SK-N-SH (cell line): ENCODE measurements around the gene KLK14. TPM values are rescaled to one million over a fixed set of nuclear protein-coding genes. Genes with fewer than 3 reads are reported as not detected.

Experiments
- CTCF ChIA-PET: fragments of 300-600, 350-600 bp; formaldehyde crosslinking; extraction: SDS; loops from one replicate; lab custom pipeline; 2021; lab: Yijun Ruan, JAX
- POLR2A ChIA-PET: fragments of 350-600 bp; sonication (Branson Sonifier 250); formaldehyde crosslinking; extraction: SDS; loops from one replicate; lab custom pipeline; 2020; ENCODE audit warnings: antibody characterized with exemption, inconsistent platforms; lab: Yijun Ruan, JAX
- DNase-seq: peaks from one replicate; pipeline ENCODE4 v3.0.0; 2012
- H2AFZ ChIP-seq: fragments of 200-600 bp; sonication (generic); 2 replicates; pipeline ENCODE4 v1.8.1; 2016; ENCODE audit warnings: antibody characterized with exemption, mild to moderate bottlenecking, low read depth
- H3F3A ChIP-seq: fragments of 200-600 bp; sonication (generic); replicated peaks from 2 replicates; pipeline ENCODE3; 2016; ENCODE audit warnings: antibody characterized with exemption, mild to moderate bottlenecking; ENCODE audit not compliant: insufficient read depth
- H3K27ac ChIP-seq, 2 experiments: fragments of 200-500 bp in 1 of 2; fragments of 200-600 bp in 1 of 2; sonication (Bioruptor generic) in 1 of 2; sonication (generic), shearing (Covaris generic) in 1 of 2; 2 replicates each; pipeline versions ENCODE4 v1.5.1 to v1.6.1; 2014 to 2016; ENCODE audit warnings: low read depth in 2 of 2, inconsistent platforms in 1 of 2, low read length in 1 of 2, mild to moderate bottlenecking in 1 of 2, mixed read lengths in 1 of 2
- H3K27me3 ChIP-seq: fragments of 200-600 bp; sonication (generic), shearing (Covaris generic); 2 replicates; pipeline ENCODE4 v1.6.1; 2016; ENCODE audit warnings: mixed run types; ENCODE audit not compliant: insufficient read depth
- H3K36me3 ChIP-seq, 2 experiments: fragments of 200-500 bp in 1 of 2; fragments of 200-600 bp in 1 of 2; sonication (Bioruptor generic) in 1 of 2; sonication (generic) in 1 of 2; replicated peaks in 1 of 2; 2 replicates each; pipeline versions ENCODE3 to v1.5.1; 2014 to 2016; ENCODE audit warnings: low read length in 1 of 2, mild to moderate bottlenecking in 1 of 2; ENCODE audit not compliant: insufficient read depth in 2 of 2, control insufficient read depth in 1 of 2
- H3K4me1 ChIP-seq, 2 experiments: fragments of 200-500 bp in 1 of 2; fragments of 200-600 bp in 1 of 2; sonication (Bioruptor generic) in 1 of 2; sonication (generic), shearing (Covaris generic) in 1 of 2; 2 replicates each; pipeline versions ENCODE4 v1.5.1 to v1.6.1; 2014 to 2016; ENCODE audit warnings: low read depth in 1 of 2, low read length in 1 of 2, mixed run types in 1 of 2; ENCODE audit not compliant: insufficient read depth in 2 of 2, control insufficient read depth in 1 of 2
- H3K4me2 ChIP-seq: fragments of 200-600 bp; sonication (generic), shearing (Covaris generic); 2 replicates; pipeline ENCODE4 v1.6.1; 2017; ENCODE audit warnings: mixed run types
- H3K4me3 ChIP-seq, 2 experiments: fragments of 200-500 bp in 1 of 2; fragments of 200-600 bp in 1 of 2; sonication (Bioruptor generic) in 1 of 2; sonication (generic), shearing (Covaris generic) in 1 of 2; 2 replicates each; pipeline versions ENCODE4 v1.5.1 to v1.8.1; 2014 to 2016; ENCODE audit warnings: low read depth in 2 of 2, inconsistent platforms in 1 of 2, low read length in 1 of 2, mild to moderate bottlenecking in 1 of 2, mixed read lengths in 1 of 2, moderate library complexity in 1 of 2
- H3K79me2 ChIP-seq: fragments of 200-600 bp; sonication (generic); 2 replicates; pipeline ENCODE4 v1.8.1; 2017; ENCODE audit warnings: mild to moderate bottlenecking; ENCODE audit not compliant: insufficient read depth
- H3K9ac ChIP-seq: fragments of 200-600 bp; sonication (generic); 2 replicates; pipeline ENCODE4 v1.6.1; 2017; ENCODE audit warnings: mixed run types
- H3K9me2 ChIP-seq: fragments of 200-600 bp; sonication (generic); 2 replicates; pipeline ENCODE4 v1.6.1; 2017; ENCODE audit warnings: mixed run types
- H3K9me3 ChIP-seq: fragments of 200-600 bp; sonication (generic); 2 replicates; pipeline ENCODE4 v1.6.1; 2017; ENCODE audit warnings: mixed run types, mild to moderate bottlenecking, moderate library complexity
- H4K20me1 ChIP-seq: fragments of 200-600 bp; sonication (generic); 2 replicates; pipeline ENCODE4 v1.6.1; 2017; ENCODE audit warnings: mild to moderate bottlenecking, mixed run types; ENCODE audit not compliant: insufficient read depth
- CHD2 ChIP-seq: fragments of 150-350 bp; IDR thresholded peaks from 2 replicates; pipeline ENCODE4 v1.6.1; 2018; ENCODE audit warnings: low read length; ENCODE audit not compliant: partially characterized antibody
- CTCF ChIP-seq: fragments of 200-600 bp; sonication (generic); IDR thresholded peaks from 2 replicates; pipeline ENCODE4 v1.6.1; 2017; ENCODE audit warnings: antibody characterized with exemption, mild to moderate bottlenecking, moderate library complexity
- ELF1 ChIP-seq: IDR thresholded peaks from 2 replicates; pipeline ENCODE4 v1.4.0; 2012
- EP300 ChIP-seq, 2 experiments: IDR thresholded peaks; 2 replicates each; pipeline versions ENCODE4 v1.4.0 to v1.6.1; 2012; ENCODE audit warnings: borderline replicate concordance in 1 of 2, low read depth in 1 of 2, low read length in 1 of 2
- FOSL2 ChIP-seq: IDR thresholded peaks from 2 replicates; pipeline ENCODE4 v1.4.0; 2012; ENCODE audit warnings: low read depth, mild to moderate bottlenecking, moderate library complexity, borderline replicate concordance
- FOXJ3 ChIP-seq: sonication (generic); formaldehyde crosslinking; IDR thresholded peaks from 2 replicates; pipeline ENCODE4 v1.5.1; 2020; ENCODE audit warnings: mild to moderate bottlenecking, missing genetic modification reagents
- FOXM1 ChIP-seq: IDR thresholded peaks from 2 replicates; pipeline ENCODE4 v1.4.0; 2012; ENCODE audit warnings: low read depth, mild to moderate bottlenecking
- GABPA ChIP-seq: IDR thresholded peaks from 2 replicates; pipeline ENCODE4 v1.4.0; 2012; ENCODE audit warnings: low read depth, mild to moderate bottlenecking
- MEF2A ChIP-seq: IDR thresholded peaks from 2 replicates; pipeline ENCODE4 v1.4.0; 2012; ENCODE audit warnings: low read depth, borderline replicate concordance
- RCOR1 ChIP-seq: fragments of 150-350 bp; IDR thresholded peaks from 2 replicates; pipeline ENCODE4 v1.6.1; 2017; ENCODE audit warnings: antibody characterized with exemption, low read length
- WGBS: methylation state at CpG from one replicate; pipeline ENCODE4 v1.1.6; 2017; ENCODE audit warnings: low lambda C conversion rate; 5-methylcytosine and 5-hydroxymethylcytosine counted together
- polyA plus RNA-seq, 3 experiments: library from polyadenylated mRNA; depleted of rRNA; stranded (reverse); fragments of >200 nt; gene quantifications; 2 replicates each; pipeline ENCODE4 v1.2.3, GENCODE V29; 2012
- TF ChIP-seq, protein P1 (sequence below): fragments of 150-350 bp; IDR thresholded peaks from 2 replicates; pipeline ENCODE4 v1.6.1; 2016; ENCODE audit warnings: mild to moderate bottlenecking, low read depth, low read length
- TF ChIP-seq, protein P2 (sequence below): IDR thresholded peaks from 2 replicates; pipeline ENCODE4 v1.4.0; 2012; ENCODE audit warnings: low read depth, borderline replicate concordance
- TF ChIP-seq, protein P3 (sequence below): IDR thresholded peaks from 2 replicates; pipeline ENCODE4 v1.4.0; 2012; ENCODE audit warnings: low read depth

KLK14 gene
- polyA plus RNA-seq, 1 of the 3 experiments (the other 2 are of a cell fraction): 0.26 TPM

GRCh38 chr19:51036519-51036918 lies 46.2 kb downstream of the KLK14 start:
- Histone ChIP-seq H3K79me2 (no peaks in the 10 kb centered on the region), H3K9me2 (no peaks in the 10 kb centered on the region), H2AFZ (0 out of 2 replicates have a peak overlapping the region, but pooled peaks have one; percentile 9), H3K36me3 (no peaks in the 10 kb centered on the region), H3K4me1 (no peaks in the 10 kb centered on the region), H3K4me3 (no peak overlapping the region), H3F3A (no peaks in the 10 kb centered on the region), H3K27me3 (peaks cover 21% of the 10 kb centered on the region; the same call in 1 of the 2 replicates), H3K9ac (no peak overlapping the region), H4K20me1 (no peaks in the 10 kb centered on the region), H3K9me3 (no peaks in the 10 kb centered on the region), H3K27ac (no peak overlapping the region), H3K4me2 (no peak overlapping the region)
- WGBS: 11% methylated on average over 9 of the region's 9 CpGs
- TF ChIP-seq, protein P1, sequence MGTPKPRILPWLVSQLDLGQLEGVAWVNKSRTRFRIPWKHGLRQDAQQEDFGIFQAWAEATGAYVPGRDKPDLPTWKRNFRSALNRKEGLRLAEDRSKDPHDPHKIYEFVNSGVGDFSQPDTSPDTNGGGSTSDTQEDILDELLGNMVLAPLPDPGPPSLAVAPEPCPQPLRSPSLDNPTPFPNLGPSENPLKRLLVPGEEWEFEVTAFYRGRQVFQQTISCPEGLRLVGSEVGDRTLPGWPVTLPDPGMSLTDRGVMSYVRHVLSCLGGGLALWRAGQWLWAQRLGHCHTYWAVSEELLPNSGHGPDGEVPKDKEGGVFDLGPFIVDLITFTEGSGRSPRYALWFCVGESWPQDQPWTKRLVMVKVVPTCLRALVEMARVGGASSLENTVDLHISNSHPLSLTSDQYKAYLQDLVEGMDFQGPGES: no peak
- TF ChIP-seq CTCF (no peak), FOSL2 (no peak), ELF1 (no peak), FOXM1 (no peak), CHD2 (no peak)
- no peak for DNase-seq
- ChIA-PET POLR2A (no interaction called here), CTCF (interaction anchor here (1.2 kb wide), 1 partner anchor 15 kb away, joined by 4 read pairs; no protein-coding TSS in a partner anchor)

- ChIA-PET CTCF (interaction anchor here (1.9 kb wide), 1 partner anchor 14 kb away, joined by 5 read pairs; no protein-coding TSS in a partner anchor), POLR2A (no interaction called here)
- Histone ChIP-seq H3K9me2 (no peaks in the 10 kb centered on the region), H3K79me2 (no peaks in the 10 kb centered on the region), H3K4me1 (no peaks in the 10 kb centered on the region), H4K20me1 (no peaks in the 10 kb centered on the region), H3K27ac (no peak within 1 kb of the TSS), H3K27me3 (peaks cover 26% of the 10 kb centered on the region; the same call in 1 of the 2 replicates), H3K4me3 (no peak within 1 kb of the TSS), H3F3A (no peaks in the 10 kb centered on the region), H3K9me3 (no peaks in the 10 kb centered on the region), H2AFZ (no peak within 1 kb of the TSS), H3K9ac (no peak within 1 kb of the TSS), H3K36me3 (no peaks in the 10 kb centered on the region), H3K4me2 (no peak within 1 kb of the TSS)
- DNase-seq: no peak
- 6% methylated on average over 11 of the region's 11 CpGs for WGBS
- TF ChIP-seq RCOR1 (no peak), GABPA (no peak), EP300 (IDR thresholded peaks at IDR 0.05; ENCODE audit: borderline replicate concordance in 1 of 2, low read depth in 1 of 2, low read length in 1 of 2) (no peak), MEF2A (no peak), FOXJ3 (CRISPR knock-in tag) (no peak)
- TF ChIP-seq, protein P2, sequence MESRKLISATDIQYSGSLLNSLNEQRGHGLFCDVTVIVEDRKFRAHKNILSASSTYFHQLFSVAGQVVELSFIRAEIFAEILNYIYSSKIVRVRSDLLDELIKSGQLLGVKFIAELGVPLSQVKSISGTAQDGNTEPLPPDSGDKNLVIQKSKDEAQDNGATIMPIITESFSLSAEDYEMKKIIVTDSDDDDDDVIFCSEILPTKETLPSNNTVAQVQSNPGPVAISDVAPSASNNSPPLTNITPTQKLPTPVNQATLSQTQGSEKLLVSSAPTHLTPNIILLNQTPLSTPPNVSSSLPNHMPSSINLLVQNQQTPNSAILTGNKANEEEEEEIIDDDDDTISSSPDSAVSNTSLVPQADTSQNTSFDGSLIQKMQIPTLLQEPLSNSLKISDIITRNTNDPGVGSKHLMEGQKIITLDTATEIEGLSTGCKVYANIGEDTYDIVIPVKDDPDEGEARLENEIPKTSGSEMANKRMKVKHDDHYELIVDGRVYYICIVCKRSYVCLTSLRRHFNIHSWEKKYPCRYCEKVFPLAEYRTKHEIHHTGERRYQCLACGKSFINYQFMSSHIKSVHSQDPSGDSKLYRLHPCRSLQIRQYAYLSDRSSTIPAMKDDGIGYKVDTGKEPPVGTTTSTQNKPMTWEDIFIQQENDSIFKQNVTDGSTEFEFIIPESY: no peak
- TF ChIP-seq, protein P3, sequence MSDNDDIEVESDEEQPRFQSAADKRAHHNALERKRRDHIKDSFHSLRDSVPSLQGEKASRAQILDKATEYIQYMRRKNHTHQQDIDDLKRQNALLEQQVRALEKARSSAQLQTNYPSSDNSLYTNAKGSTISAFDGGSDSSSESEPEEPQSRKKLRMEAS: no peak
Observed at GRCh38 chr19:51034704-51035103, 48.0 kb downstream of the KLK14 start, which contains the start of gene KLK12. Gene KLK12, minus strand, starts transcription at chr19:51035002. Its CDS starts 381 bp downstream, at chr19:51034621.
